Forelimb muscle (tissue), 1 donor: ENCODE measurements around the gene PNMA1. TPM values are rescaled to one million over a fixed set of nuclear protein-coding genes. Genes with fewer than 3 reads are reported as not detected.

Source experiments
- DNase-seq: peaks from one replicate; pipeline ENCODE4 v3.0.0-alpha.2; 2013; ENCODE audit warnings: low read depth
- polyA plus RNA-seq: library from polyadenylated mRNA; unstranded; fragments of 120-200 nt; gene quantifications from one replicate; pipeline ENCODE4 v1.2.1, GENCODE V29; 2013; ENCODE audit not compliant: insufficient read length

PNMA1 gene
- polyA plus RNA-seq, 1 donor = 23.8 TPM

- DNase-seq = no peak
These were observed 24.5 kb upstream of the PNMA1 start for GRCh38 chr14:73738518-73739173.

- no peak for DNase-seq
These were observed 22.7 kb upstream of the PNMA1 start for GRCh38 chr14:73736842-73737241.

GRCh38 chr14:73732006-73732405 is 17.8 kb upstream of the PNMA1 start:
- DNase-seq = no peak

GRCh38 chr14:73731111-73731510 is 16.9 kb upstream of the PNMA1 start:
- DNase-seq = no peak

GRCh38 chr14:73729556-73730265 is 15.5 kb upstream of the PNMA1 start:
- DNase-seq = no peak

- no peak for DNase-seq
These were observed 14.6 kb upstream of the PNMA1 start for GRCh38 chr14:73728717-73729330.

GRCh38 chr14:73727166-73727565 is 13.0 kb upstream of the PNMA1 start:
- DNase-seq = no peak

GRCh38 chr14:73726025-73726961 is 12.1 kb upstream of the PNMA1 start:
- DNase-seq = no peak

- DNase-seq = no peak
These were observed 11.2 kb upstream of the PNMA1 start for GRCh38 chr14:73725116-73726024.

GRCh38 chr14:73724696-73725095 is 10.5 kb upstream of the PNMA1 start:
- DNase-seq = no peak

GRCh38 chr14:73723797-73724661 is 9.8 kb upstream of the PNMA1 start:
- DNase-seq = no peak

- DNase-seq = no peak
These were observed 9.2 kb upstream of the PNMA1 start for GRCh38 chr14:73723406-73723796.

- DNase-seq = no peak
These were observed 8.4 kb upstream of the PNMA1 start for GRCh38 chr14:73722581-73722980.

GRCh38 chr14:73721101-73721821 is 7.1 kb upstream of the PNMA1 start:
- no peak for DNase-seq

- no peak for DNase-seq
These were observed 6.5 kb upstream of the PNMA1 start for GRCh38 chr14:73720636-73721035.

GRCh38 chr14:73719791-73720190 is 5.6 kb upstream of the PNMA1 start:
- no peak for DNase-seq

GRCh38 chr14:73719361-73719760 is 5.2 kb upstream of the PNMA1 start:
- no peak for DNase-seq

- DNase-seq = no peak
These were observed 4.5 kb upstream of the PNMA1 start for GRCh38 chr14:73718418-73719251.
